Fibroblast of the conjunctiva (primary cell): ENCODE data around the gene HPSE2.

Experiments
- DNase-seq: peaks from one replicate; pipeline ENCODE4 v3.0.0-alpha.2; 2010; ENCODE audit warnings: low read depth

Gene HPSE2

DNA sequence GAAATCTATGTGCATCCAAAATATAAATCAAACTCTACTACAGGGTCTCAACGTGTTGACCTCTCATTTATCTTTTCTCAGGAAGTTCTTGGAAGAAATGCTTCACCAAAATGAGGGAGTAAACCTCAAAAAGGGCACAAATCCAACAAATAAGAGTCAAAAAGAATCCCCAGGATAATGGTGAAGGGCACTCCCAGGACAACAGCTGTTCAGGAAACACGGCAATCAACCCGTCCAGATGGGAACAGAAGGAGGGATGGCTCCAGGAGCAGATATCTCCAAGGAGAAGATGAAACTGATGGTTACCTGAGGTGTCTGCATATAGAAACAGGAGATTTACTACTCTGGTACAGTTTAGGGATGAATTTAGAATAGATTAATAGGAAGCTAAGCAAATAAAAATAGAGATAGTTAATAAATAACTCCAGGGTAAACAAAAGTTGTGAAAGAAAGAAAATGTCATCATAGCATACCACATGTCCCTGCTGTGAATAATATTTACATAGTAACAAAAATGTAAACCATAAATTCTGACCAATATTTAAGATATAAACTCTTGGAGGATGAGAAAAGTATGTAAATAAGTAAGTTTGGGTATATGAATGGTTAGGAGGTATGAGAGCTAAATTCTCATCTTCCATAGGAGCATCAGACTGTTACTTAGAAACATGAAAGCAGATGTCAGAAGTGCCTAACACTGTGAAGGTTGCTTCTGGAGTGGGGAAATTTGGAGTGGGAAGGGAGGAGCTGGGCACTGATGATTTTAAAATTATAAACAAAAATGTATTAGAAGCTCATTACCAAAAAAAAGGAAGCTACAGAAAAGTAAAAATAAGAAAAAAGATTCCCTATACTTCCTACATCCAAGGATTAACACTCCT, 551.4 kb downstream of the HPSE2 start:
- DNase-seq = no peak

- DNase-seq = no peak
Observed at GRCh38 chr10:98676895-98677294, 558.8 kb downstream of the HPSE2 start.

DNA sequence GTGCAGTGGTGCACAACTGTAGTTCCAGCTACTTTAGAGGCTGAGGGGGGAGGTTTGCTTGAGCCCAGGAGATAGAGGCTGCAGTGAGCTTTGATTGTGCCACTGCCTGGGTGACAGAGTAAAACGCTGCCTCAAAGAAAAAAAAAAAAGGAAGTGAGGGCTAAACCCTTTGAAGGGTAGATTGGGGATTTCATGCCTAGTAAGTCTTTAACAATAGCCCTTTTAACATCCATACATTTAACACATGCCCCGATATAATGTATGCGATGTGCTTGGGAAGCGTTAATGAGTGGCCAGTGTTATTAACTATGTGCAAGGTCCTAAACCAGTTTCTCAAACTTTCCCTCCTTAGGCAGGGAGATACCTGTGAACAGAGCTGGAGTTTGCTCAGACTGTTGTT, 559.8 kb downstream of the HPSE2 start:
- no peak for DNase-seq

GRCh38 chr10:98673171-98673782, 562.4 kb downstream of the HPSE2 start:
- DNase-seq = no peak

DNA sequence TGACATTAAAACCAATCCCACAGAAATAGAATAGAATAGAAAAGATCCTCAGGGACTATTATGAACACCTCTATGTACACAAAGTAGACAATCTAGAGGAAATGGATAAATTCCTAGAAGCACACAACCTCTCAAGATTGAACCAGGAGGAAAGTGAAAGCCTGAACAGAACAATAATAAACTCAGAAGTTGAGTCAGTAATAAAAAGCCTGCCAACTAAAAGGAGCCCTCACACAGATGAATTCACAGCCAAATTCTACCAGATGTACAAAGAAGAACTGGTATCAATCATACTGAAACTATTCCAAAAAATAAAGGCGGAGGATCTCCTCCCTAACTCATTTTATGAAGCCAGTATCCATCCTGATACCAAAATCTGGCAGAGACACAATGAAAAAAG, 568.6 kb downstream of the HPSE2 start:
- no peak for DNase-seq

DNA sequence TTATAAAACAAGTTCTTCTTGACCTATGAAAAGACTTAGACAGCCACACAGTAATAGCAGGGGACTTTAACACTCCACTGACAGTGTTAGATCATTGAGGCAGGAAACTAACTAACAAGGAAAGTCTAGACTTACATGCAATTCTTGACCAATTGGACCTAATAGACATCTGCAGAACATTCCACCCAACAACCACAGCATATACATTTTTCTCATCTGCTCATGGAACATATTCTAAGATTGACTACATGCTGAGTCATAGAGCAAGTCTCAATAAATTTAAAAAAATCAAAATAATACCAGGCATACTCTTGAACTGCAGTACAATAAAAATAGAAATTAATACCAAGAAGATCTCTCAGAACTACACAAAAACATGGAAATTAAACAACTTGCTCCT, 569.4 kb downstream of the HPSE2 start:
- DNase-seq = no peak

DNA sequence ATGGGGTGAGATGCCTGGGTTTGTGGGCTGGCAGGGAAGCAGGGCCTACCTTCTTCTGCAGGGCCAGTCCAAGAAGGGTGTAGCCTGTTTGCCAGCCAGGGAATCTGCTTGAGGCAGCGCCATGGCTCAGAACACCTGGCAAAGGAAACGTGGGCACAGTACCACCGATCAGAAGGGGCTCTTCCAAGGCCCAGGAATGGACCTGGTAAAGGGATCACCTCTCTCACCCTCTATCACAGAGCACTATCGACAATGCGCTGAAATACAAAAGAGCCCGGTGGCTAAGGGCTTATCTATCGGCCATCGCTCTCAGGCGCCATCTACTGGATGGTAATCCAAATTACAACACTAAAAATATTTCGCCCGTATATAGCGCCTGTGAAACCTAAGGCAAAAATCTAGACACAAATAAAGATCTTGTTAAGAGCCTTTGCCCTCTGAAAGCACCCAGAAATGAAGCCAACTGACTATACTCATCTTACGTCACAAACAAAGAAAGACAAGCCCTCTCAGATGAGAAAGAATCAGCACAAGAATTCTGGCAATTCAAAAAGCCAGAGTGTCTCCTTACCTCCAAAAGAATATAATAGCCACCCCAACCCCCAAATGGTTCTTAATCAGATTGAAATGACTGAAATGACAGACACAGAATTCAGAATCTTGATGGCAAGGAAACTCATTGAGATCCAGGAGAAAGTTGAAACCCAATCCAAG, 571.2 kb downstream of the HPSE2 start:
- DNase-seq = peak; percentile 1

GRCh38 chr10:98659951-98660350, 575.7 kb downstream of the HPSE2 start:
- no peak for DNase-seq

DNA sequence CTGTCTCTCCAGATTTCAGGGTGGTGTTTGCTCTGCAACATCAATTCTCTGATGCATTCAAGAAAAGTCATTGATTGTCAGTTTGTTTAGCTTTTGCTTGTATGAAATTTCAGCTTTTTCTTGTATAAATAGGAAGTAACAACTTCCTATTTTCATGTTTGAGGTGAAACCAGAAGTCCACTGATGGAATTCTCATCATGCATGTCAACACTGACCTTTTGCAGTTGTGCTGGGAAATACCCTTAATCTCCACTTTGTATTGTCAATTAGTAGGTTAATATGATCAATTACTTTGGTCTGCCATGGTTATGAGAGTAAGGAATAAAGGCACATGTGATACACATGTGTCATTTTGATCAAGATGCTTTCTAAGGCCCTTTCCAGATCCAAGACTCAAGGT, 580.2 kb downstream of the HPSE2 start:
- DNase-seq = no peak

- DNase-seq = no peak
Observed at GRCh38 chr10:98649170-98649569, 586.5 kb downstream of the HPSE2 start.

- no peak for DNase-seq
Observed at GRCh38 chr10:98646998-98647917, 588.4 kb downstream of the HPSE2 start.

DNA sequence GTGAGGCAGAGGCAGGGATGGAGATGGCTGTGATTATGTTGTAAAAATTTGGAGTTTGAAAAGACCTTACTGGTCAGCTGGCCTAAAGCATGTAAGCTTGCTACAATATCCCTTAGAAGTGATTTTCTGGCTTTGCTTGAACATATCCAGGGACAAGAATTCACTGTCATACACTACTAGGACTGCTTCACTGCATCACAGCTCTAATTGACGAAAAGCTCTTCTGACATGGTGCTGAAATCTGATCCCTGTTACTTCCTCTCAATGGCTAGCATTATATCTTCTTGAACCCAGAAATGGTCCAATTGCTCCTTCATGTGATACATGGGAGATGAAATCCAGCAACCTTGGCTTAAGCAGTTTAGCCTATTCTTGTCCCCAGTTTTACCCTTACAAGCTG, 591.2 kb downstream of the HPSE2 start:
- no peak for DNase-seq

DNA sequence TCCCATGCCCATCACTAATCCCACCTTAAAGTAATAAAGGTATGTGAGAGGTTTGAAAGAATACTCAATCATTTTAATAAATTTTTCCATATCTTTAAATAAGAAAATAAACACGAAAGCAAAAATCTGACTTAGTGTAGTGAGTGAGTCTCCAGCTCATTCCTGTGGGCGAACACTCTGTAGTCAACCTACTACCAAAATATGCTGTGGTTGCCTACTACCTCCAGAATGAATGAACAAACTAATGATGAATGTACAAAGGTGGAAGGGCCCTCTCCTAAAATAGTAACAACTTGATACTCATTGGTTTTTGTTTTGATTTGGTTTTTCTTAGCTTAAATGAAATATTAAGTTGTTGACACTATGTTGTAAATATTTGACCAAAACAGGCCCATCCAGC, 593.4 kb downstream of the HPSE2 start:
- DNase-seq = no peak

- no peak for DNase-seq
Observed at GRCh38 chr10:98638920-98639319, 596.7 kb downstream of the HPSE2 start.

- DNase-seq = no peak
Observed at GRCh38 chr10:98636921-98637329, 598.7 kb downstream of the HPSE2 start.

- DNase-seq = no peak
Observed at GRCh38 chr10:98632456-98633150, 603.0 kb downstream of the HPSE2 start.

- no peak for DNase-seq
Observed at GRCh38 chr10:98628206-98628605, 607.4 kb downstream of the HPSE2 start.

DNA sequence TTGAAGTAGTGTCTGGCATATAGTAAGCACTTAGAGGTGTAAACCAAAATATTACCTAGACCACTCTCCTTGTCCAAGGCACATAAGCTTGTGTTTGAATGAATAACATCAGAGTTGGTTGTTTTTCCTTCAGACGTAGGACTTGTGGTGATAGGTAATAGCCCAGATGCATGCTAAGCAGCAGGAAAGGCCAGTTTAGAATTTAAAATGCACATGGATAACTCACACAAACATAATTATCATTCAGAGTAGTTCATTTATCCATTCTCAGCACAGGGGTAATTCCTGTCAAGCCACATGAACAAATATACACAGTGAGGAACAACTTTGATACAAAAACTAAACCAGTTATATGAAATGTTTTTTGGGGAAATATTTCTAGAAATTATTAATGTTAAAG, 607.9 kb downstream of the HPSE2 start:
- no peak for DNase-seq

DNA sequence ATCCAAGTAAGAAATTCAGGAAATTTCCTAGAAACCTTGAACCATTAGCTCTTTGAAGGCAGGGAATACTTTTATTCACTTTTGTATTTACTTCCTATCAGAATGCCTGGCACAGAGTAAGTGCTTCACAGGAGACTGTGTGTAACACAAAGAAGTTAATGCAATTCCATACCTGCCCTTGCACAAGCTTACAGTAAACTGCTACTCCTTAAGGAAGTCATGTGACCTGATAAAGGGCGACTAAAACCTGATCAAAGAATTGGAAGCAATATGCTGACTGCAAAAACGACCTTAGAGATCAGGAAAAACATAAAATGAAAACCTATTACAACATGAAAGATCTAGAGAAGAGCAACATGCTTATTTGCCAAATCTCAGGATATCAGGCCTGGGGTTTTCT, 610.7 kb downstream of the HPSE2 start:
- no peak for DNase-seq

- DNase-seq = no peak
Observed at GRCh38 chr10:98623176-98623575, 612.5 kb downstream of the HPSE2 start.

GRCh38 chr10:98621630-98622029, 614.0 kb downstream of the HPSE2 start:
- DNase-seq = no peak
